ENCODE results near the gene CLEC18B.

The CLEC18B gene

DNA sequence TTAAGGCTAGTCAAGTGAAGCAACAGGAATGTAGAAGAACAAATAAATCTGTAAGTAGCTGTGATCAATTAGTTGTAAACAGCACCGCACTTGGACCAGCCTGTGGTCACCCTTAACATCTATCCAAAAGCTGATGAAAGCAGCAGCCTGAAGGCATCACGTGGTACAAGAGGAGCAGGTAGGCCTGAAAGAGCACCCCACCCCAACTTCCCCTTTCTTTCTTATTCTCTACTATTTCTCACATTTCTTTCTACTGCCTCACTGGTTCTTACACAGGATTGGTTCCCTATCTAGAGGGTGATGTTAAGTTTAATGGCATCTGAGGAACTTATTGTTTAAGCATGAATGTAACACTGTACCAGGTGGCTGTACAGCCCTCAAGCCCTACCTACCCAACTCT is 42.6 kb upstream of the CLEC18B start:
- in situ Hi-C loops (cut with MboI; ENCODE audit: low pct_unique_long_range_greater_than_20kb, low sequenced_read_pairs, unreplicated experiment): no loop called here
- DNase-seq (ENCODE audit: low spot score): peak; percentile 37

DNA sequence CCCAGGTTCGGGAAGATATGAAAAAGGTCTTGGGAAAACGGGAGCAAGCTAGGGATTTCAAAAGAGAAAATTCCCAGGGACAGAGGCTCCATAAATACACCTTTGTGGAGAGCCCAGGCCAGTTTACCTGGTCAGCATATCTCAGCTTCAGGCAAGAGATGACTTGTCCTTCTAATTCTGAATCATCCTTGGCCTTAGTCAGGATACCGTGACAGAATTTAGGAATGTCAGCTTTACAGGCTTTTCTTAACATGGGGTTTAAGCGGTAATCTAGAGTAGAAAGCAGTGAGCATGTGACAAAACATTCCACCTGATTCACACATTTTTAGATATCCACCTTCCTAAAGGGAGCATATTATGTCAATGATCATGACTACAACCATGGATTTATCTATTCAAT is 41.1 kb upstream of the CLEC18B start:
- no peak for DNase-seq (ENCODE audit: low spot score)
- TF ChIP-seq, protein P1, sequence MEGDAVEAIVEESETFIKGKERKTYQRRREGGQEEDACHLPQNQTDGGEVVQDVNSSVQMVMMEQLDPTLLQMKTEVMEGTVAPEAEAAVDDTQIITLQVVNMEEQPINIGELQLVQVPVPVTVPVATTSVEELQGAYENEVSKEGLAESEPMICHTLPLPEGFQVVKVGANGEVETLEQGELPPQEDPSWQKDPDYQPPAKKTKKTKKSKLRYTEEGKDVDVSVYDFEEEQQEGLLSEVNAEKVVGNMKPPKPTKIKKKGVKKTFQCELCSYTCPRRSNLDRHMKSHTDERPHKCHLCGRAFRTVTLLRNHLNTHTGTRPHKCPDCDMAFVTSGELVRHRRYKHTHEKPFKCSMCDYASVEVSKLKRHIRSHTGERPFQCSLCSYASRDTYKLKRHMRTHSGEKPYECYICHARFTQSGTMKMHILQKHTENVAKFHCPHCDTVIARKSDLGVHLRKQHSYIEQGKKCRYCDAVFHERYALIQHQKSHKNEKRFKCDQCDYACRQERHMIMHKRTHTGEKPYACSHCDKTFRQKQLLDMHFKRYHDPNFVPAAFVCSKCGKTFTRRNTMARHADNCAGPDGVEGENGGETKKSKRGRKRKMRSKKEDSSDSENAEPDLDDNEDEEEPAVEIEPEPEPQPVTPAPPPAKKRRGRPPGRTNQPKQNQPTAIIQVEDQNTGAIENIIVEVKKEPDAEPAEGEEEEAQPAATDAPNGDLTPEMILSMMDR (IDR thresholded peaks at IDR 0.05; ENCODE audit: extremely low read depth, insufficient read depth, missing control alignments): no peak
- in situ Hi-C loops (cut with MboI; ENCODE audit: low pct_unique_long_range_greater_than_20kb, low sequenced_read_pairs, unreplicated experiment): no loop called here

More for the DNA sequence above, 42.6 kb upstream of the CLEC18B start:
- TF ChIP-seq, protein P1 (IDR thresholded peaks at IDR 0.05; ENCODE audit: extremely low read depth, insufficient read depth, missing control alignments): no peak

DNA sequence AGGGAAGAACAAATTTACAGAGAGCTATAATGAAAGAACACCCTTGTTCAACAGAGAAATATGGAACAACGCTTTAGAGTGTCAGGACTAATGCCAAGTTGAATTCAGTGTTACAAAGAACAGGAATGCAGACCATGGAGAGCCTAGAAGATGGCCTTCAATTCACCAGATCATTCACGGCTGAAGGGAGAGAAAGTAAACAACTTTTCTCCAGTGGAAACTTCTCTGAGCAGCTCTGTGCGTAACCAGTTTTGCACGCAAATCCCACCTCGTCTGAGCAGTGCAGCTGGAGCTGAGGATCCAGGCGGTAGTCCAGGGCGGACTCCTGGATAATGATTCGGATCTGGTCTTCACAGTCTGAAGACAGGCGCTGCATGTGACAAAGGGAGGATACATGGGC is 40.5 kb upstream of the CLEC18B start:
- no peak for DNase-seq (ENCODE audit: low spot score)
- in situ Hi-C loops (cut with MboI; ENCODE audit: low pct_unique_long_range_greater_than_20kb, low sequenced_read_pairs, unreplicated experiment): no loop called here
- TF ChIP-seq, protein P1 (IDR thresholded peaks at IDR 0.05; ENCODE audit: extremely low read depth, insufficient read depth, missing control alignments): no peak

DNA sequence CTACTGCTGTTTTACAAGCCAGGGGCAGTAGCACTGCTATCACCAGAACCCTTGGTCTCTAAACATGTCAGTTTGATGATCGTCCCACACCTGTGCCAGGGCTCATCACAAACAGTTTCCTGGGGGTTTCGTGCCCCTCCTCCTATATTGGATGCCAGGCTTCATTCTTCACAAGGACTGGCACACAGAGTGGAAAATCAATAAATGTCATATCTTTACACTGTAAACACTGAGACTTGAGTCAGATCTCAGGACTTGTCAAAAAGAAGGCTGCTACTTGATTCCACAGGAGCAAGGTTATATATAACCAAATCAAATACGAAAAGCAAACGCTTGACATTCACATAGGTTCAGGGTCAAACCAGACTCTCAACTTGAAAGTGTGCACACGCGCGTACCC is 39.3 kb upstream of the CLEC18B start:
- TF ChIP-seq, protein P1 (IDR thresholded peaks at IDR 0.05; ENCODE audit: extremely low read depth, insufficient read depth, missing control alignments): no peak
- in situ Hi-C loops (cut with MboI; ENCODE audit: low pct_unique_long_range_greater_than_20kb, low sequenced_read_pairs, unreplicated experiment): no loop called here
- no peak for DNase-seq (ENCODE audit: low spot score)

DNA sequence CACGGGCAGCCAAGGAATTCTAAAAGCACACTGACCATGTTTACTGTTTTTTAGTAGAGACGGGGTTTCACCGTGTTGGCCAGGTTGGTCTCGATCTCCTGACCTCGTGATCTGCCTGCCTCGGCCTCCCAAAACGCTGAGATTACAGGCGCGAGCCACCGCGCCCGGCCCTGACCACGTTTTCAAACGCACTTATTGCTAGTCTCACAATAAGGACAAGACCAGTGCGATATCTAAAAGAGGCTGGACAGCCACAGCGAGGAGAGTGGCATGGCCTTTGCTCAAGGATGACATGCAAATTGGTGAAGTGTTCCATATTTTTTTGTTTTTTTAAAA is 35.0 kb upstream of the CLEC18B start:
- no peak for DNase-seq (ENCODE audit: low spot score)
- in situ Hi-C loops (cut with MboI; ENCODE audit: low pct_unique_long_range_greater_than_20kb, low sequenced_read_pairs, unreplicated experiment): no loop called here
- TF ChIP-seq, protein P1 (IDR thresholded peaks at IDR 0.05; ENCODE audit: extremely low read depth, insufficient read depth, missing control alignments): no peak

DNA sequence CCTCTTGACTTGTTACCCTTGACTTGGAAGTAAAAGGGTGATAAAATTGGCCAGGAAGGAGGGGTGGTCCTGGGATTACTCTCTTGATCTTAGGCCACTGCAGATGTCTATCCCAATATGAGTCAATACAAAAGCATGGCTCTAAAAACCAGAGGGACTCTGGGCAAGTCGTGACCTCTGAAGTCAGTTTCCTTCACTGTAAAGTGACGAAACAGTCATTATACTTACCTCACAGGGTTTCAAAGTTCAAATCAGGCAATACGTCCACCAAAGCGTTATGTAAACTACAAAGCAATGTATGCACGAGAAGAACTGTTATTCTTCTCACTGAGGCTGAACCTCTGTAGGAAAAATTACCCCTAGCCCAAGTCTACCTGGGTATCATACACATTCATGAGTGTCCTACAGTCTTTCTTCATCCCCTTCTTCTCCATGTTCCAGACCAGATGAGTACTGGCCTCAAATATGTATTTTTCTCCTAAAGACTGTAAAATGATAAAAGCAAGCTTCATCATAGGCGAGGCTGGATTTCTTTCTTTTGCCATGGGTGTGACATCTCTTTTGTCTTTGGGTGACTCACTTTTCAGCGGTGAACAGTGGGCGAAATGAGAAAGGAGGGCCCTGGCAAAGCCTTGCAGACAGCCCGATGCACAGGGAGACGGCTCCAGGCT is 34.5 kb upstream of the CLEC18B start:
- in situ Hi-C loops (cut with MboI; ENCODE audit: low pct_unique_long_range_greater_than_20kb, low sequenced_read_pairs, unreplicated experiment): no loop called here
- no peak for DNase-seq (ENCODE audit: low spot score)
- TF ChIP-seq, protein P1 (IDR thresholded peaks at IDR 0.05; ENCODE audit: extremely low read depth, insufficient read depth, missing control alignments): no peak
